ENCODE data around the gene ARHGAP6.
A peak's percentile ranks its signal among the peaks of the same experiment; 100 is the strongest.
"Not testable (repeated sequence)": the region's sequence is repeated elsewhere in the genome, so short reads cannot be mapped to it uniquely, and the experiment has no call there.

ARHGAP6 gene

GRCh38 chrX:11239230-11239629, 426.5 kb downstream of the ARHGAP6 start:
- H3K27me3 ChIP-seq (ENCODE audit: insufficient read depth, poor library complexity, severe bottlenecking): no peaks in the 10 kb centered on the region
- DNase-seq (ENCODE audit: low spot score) (no peak), ATAC-seq (ENCODE audit: low read depth) (0 out of 3 replicates have a peak, but pooled peaks have one; percentile 36)
- peaks cover 5% of the 10 kb centered on the region for H3K4me1 ChIP-seq (ENCODE audit: insufficient read depth, poor library complexity, severe bottlenecking)
- no peak overlapping the region for H3K27ac ChIP-seq (ENCODE audit: poor library complexity, severe bottlenecking)
- H3K9me3 ChIP-seq (ENCODE audit: severe bottlenecking): no peaks in the 10 kb centered on the region
- no peak for TF ChIP-seq CTCF (IDR thresholded peaks at IDR 0.05; ENCODE audit: poor library complexity, severe bottlenecking)
- no peak overlapping the region for H3K4me3 ChIP-seq (ENCODE audit: severe bottlenecking)
- no peaks in the 10 kb centered on the region for H3K36me3 ChIP-seq (ENCODE audit: low read depth)

GRCh38 chrX:11235377-11235776, 430.3 kb downstream of the ARHGAP6 start:
- H3K27ac ChIP-seq (ENCODE audit: poor library complexity, severe bottlenecking); H3K27me3 ChIP-seq (ENCODE audit: insufficient read depth, poor library complexity, severe bottlenecking); H3K9me3 ChIP-seq (ENCODE audit: severe bottlenecking); H3K4me3 ChIP-seq (ENCODE audit: severe bottlenecking); ATAC-seq (ENCODE audit: low read depth); H3K4me1 ChIP-seq (ENCODE audit: insufficient read depth, poor library complexity, severe bottlenecking); DNase-seq (ENCODE audit: low spot score); H3K36me3 ChIP-seq (ENCODE audit: low read depth): not testable (repeated sequence)

GRCh38 chrX:11215191-11215921, 450.4 kb downstream of the ARHGAP6 start:
- no peak for TF ChIP-seq CTCF (IDR thresholded peaks at IDR 0.05; ENCODE audit: poor library complexity, severe bottlenecking)
- ATAC-seq (ENCODE audit: low read depth) (no peak), DNase-seq (ENCODE audit: low spot score) (no peak)

GRCh38 chrX:11214346-11215190, 451.2 kb downstream of the ARHGAP6 start:
- H3K4me3 ChIP-seq (ENCODE audit: severe bottlenecking): no peak overlapping the region
- TF ChIP-seq CTCF (IDR thresholded peaks at IDR 0.05; ENCODE audit: poor library complexity, severe bottlenecking): no peak
- H3K9me3 ChIP-seq (ENCODE audit: severe bottlenecking): no peaks in the 10 kb centered on the region
- DNase-seq (ENCODE audit: low spot score) (no peak), ATAC-seq (ENCODE audit: low read depth) (no peak)
- no peaks in the 10 kb centered on the region for H3K4me1 ChIP-seq (ENCODE audit: insufficient read depth, poor library complexity, severe bottlenecking)
- H3K27me3 ChIP-seq (ENCODE audit: insufficient read depth, poor library complexity, severe bottlenecking): no peaks in the 10 kb centered on the region
- no peak overlapping the region for H3K27ac ChIP-seq (ENCODE audit: poor library complexity, severe bottlenecking)
- no peaks in the 10 kb centered on the region for H3K36me3 ChIP-seq (ENCODE audit: low read depth)

More at GRCh38 chrX:11215191-11215921, 450.4 kb downstream of the ARHGAP6 start:
- Histone ChIP-seq H3K27ac (ENCODE audit: poor library complexity, severe bottlenecking) (no peak overlapping the region), H3K4me1 (ENCODE audit: insufficient read depth, poor library complexity, severe bottlenecking) (no peaks in the 10 kb centered on the region), H3K9me3 (ENCODE audit: severe bottlenecking) (no peaks in the 10 kb centered on the region), H3K36me3 (ENCODE audit: low read depth) (no peaks in the 10 kb centered on the region), H3K4me3 (ENCODE audit: severe bottlenecking) (no peak overlapping the region), H3K27me3 (ENCODE audit: insufficient read depth, poor library complexity, severe bottlenecking) (no peaks in the 10 kb centered on the region)

GRCh38 chrX:11212741-11213140, 453.0 kb downstream of the ARHGAP6 start:
- no peaks in the 10 kb centered on the region for H3K36me3 ChIP-seq (ENCODE audit: low read depth)
- no peak overlapping the region for H3K4me3 ChIP-seq (ENCODE audit: severe bottlenecking)
- no peak overlapping the region for H3K27ac ChIP-seq (ENCODE audit: poor library complexity, severe bottlenecking)
- no peaks in the 10 kb centered on the region for H3K27me3 ChIP-seq (ENCODE audit: insufficient read depth, poor library complexity, severe bottlenecking)
- no peaks in the 10 kb centered on the region for H3K4me1 ChIP-seq (ENCODE audit: insufficient read depth, poor library complexity, severe bottlenecking)
- no peaks in the 10 kb centered on the region for H3K9me3 ChIP-seq (ENCODE audit: severe bottlenecking)
- DNase-seq (ENCODE audit: low spot score) (no peak), ATAC-seq (ENCODE audit: low read depth) (no peak)
- no peak for TF ChIP-seq CTCF (IDR thresholded peaks at IDR 0.05; ENCODE audit: poor library complexity, severe bottlenecking)
